GM18907 (cell line): Measurements from ENCODE around the gene TTLL11.
A peak's percentile ranks its signal among the peaks of the same experiment; 100 is the strongest.
"Not testable (repeated sequence)": the region's sequence is repeated elsewhere in the genome, so short reads cannot be mapped to it uniquely, and the experiment has no call there.

Experiments
- ATAC-seq: cut with Tn5 transposase; IDR thresholded peaks from one replicate; pipeline ENCODE4 v1.9.1; 2021; ENCODE audit warnings: mild to moderate bottlenecking, moderate library complexity; ENCODE audit not compliant: unreplicated experiment

TTLL11 gene

DNA sequence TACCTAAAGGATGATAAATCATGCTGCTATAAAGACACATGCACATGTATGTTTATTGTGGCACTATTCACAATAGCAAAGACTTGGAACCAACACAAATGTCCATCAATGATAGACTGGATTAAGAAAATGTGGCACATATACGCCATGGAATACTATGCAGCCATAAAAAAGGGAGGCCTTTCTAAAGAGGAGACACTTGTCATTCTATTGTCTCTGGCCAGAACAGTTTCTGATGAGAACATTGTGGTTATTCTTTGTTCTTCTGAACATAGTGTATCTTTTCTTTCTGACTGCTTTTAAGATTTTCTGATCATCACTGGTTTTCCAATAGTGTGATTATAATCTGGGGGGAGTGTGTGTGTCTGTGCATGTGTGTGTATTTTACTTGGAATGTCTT is 112.4 kb downstream of the TTLL11 start:
- ATAC-seq: not testable (repeated sequence)

DNA sequence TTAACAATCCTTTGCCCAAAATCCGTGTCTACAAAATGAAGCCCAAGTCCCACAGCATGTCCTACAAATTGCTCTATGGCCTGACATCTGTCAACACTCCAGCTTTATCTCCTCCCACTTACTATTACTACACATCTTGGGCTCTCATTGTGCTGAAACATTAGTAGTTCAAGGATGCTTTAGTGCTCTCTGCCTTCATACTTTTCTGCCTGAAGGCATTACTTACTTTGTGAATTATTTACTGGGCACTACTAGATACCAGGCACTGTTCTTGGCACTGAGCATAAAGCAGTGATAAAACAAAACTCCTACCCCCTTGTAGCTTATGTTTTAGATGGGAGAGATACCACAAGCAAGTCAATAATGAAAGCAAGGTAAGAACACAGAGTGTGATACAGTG is 113.4 kb downstream of the TTLL11 start:
- no peak for ATAC-seq

DNA sequence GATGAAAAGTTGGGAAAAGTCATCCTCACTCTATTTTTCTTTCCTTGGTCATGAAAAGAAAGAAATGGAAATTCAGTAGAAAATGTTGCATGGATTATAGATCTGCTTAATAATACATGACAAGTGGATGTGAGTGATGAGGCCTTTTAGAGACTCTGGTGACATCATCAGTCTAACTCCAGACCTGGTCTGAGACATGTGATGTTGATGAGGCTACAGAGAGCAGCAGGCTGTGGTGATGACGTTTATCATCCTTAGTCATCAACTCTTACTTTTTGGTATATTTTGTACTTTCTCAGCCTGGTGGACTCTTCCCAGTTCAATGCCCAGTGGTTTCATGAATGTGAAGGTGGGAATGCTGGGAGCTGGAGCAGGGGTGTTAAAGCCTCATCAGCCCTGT is 116.4 kb downstream of the TTLL11 start:
- ATAC-seq: no peak

DNA sequence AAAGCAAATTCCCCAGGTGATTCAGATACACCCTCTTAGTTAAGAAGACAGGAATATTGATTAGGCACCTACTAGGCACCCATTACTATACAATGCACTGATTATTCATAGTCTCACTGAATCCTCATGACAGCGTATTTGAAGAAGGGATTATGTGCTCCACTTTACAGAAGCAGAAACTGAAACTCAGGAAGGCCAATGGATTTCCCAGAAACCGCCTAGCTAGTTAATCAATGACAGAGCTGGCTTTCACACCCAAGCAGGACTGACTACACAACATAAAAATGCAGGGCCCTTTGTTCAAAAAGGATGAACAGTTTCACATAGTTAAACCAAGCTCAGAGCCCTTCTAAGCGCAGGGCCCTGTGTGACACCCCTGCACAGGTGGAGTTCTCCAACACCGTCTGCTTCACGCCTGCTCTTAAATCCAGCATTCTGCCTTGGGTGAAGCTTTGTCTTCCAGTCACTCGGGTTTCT is 117.3 kb downstream of the TTLL11 start:
- no peak for ATAC-seq

DNA sequence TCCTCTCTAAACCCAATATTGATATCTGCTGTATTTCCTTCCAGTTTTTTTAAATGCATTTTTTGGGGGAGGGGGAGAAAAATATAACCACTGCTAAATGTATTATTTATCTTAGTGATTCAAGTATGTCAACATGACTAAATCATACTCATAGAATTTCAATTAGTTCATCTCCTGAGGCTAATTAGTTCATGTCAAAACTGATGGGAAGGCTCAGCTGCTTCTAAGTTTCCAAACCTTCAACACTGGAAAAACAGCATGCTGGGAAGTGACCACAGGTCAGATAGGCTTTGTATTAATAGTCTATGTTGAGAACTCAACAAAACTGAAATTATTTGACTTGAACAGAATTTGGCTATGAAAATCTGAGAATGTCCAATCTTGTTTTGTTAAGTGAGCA is 118.7 kb downstream of the TTLL11 start:
- ATAC-seq: no peak

DNA sequence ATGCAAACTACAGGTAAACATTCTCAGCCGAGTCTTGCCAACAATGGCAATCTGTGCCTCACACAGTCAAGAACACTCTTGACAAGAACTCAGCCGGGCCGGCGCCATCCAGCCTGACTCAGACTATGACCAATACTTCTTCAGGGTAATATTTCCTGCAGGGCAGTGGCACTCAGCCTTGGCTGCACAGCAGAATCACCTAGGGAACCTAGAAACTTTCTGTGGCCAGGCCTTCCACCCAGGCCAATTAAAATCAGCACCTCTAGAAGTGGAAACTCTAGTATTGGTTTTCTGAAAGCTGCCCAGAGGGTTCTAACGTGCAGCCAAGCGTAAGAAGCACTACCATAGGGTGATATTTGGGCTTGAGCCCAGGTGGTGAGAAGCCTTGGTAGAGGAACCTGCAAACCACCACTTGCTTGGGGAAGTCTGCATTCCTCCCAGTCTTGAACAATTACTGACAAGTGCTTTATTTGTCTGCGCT is 120.6 kb downstream of the TTLL11 start:
- peak; percentile 90 for ATAC-seq

DNA sequence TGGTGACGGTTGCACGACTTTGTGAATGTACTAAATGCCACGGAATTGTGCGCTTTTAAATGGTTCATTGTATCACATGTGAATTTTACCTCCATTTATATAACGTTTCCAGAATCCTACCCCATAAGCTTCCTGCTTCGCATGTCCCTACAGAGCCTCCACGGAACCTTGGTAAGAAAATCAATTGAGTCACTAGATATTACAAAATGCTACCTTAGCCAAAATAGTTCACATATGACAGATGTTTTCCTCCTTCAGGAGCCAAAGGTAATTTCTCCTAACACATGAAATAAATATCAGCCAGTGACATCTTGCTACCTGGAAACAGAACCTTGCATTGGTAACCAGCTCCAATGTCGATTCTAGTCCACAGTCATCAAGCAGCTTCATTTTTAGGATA is 125.1 kb downstream of the TTLL11 start:
- ATAC-seq: no peak

DNA sequence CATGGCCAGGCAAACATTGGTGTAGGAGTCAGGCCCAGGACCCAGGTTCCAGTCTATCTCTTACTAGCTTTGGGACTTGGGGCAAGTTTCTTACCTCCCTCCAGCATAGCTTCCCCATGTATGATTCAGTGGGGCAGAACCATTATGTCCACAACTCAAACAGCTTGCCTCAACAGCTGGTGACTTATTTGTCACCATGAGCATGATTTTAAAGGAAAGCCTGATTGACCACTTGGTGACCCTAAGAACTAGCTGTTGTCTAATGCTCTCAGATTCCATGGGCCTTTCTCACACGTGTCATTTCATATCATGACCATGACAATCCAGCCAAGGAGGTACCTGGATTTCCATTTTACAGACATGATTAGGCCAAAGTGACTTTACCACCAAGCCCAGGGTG is 126.4 kb downstream of the TTLL11 start:
- ATAC-seq: no peak

DNA sequence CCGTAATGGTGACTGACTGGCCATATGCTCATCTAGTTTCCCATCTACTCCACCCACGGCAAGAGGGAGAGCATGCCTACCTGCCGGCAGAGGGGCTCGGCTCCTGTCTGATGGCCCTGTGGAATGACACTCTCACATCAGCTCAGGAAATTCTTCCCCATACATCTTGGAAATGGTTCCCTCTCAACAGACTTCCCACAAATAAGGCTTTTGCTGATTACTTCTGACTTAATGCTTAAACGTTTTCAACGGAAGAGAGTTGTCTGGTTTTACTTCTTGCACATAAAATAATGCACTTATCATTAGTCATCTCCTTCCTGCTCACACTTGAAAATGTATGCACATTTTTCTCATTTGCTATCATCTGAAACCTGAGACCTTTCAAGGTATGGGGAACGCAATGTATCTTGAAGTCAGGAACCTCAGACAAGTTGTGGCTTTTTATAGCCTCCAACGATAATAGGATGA is 129.5 kb downstream of the TTLL11 start:
- no peak for ATAC-seq

DNA sequence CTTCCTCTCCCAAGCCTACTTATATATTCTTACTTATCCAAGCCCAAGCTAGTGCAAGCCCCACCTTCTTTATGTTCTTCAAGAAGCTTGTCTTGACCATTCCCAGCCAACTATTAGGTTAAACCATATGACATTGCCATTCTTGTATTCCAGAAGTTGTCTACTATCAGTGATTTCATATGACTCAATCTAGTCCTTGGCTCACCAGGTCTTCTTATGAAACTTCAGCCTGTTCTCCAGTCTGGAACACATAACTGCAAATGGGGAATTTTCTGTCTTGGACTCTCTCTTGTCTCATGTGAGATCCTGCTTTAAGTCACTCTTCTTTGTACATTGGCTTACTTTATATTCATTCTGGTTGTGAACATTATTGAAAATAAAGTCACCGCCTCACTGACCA is 130.7 kb downstream of the TTLL11 start:
- ATAC-seq: no peak

DNA sequence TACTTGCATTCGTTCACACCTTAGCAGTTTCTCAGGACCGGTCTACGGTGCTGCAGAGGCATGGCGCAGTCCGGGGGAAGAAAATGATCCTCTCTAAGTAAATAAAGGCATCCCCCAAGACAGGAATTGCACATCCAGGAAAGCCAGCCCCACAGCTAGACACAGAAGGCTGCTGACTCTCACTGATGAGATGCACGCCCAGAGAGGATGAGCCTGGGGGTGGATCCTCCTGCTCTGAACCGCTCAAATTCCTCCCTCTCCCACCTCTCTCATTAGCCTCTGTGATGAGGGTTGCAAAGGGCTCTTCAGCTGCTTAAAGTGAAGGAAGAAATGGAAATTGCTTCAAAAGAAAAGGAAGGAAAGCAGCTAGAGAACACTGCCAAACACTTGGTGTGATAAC is 132.4 kb downstream of the TTLL11 start:
- ATAC-seq: no peak

DNA sequence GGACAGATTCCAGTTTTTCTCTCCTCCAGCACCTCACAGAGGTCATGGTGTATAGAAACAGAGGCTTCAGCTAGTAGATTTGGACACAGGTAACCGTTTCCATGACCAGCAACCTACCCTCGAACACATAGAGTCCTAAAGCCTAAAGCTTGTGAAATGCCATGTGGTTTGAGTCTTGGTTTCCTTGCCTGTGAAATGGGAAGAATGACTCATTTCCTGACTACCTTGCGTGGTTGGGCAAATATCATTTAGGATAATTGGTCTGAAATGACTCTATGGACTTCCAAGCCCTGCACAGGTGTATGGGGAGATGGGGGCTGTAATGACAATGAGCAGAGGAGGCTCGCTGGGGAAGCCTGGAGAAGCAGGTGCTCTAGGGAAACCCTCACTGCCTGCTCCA is 134.6 kb downstream of the TTLL11 start:
- no peak for ATAC-seq

DNA sequence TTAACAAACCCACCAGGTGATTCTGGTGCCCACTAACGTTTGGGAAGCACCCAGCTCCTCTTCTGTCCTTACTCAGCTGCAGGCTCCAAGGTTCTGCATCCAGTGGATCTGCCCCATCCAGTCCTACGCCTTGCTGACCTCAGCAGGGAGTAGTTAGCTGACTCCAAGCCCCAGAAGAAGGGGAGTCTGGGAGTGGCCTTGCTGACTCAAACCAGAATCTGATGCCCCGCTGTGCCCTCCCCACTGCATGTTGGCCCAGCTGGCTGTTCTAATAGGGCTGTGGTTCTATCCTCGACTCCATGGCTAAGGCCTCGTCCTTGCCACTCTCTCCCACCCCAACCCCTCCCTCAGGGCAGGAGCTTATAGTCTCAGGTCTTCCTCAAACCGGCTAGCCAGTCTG is 136.3 kb downstream of the TTLL11 start:
- ATAC-seq: no peak

DNA sequence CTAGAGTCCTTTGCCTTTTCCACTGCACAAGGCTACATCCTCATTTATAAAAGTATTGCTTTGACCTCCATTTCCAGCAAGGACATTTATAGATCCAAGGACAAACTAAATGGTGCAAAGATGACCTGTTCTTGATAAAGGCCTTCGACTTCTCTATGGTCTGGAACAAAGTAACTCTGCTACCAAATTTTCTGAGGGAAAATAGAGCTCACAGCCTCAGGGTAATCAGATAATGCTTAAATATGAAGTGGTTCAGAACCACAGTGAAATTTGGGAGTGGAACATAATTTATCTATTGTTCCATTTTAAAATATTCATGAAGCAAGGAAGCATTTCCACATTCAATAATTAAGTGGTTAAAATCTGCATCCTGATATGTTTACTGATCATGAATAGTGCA is 137.5 kb downstream of the TTLL11 start:
- ATAC-seq: no peak

DNA sequence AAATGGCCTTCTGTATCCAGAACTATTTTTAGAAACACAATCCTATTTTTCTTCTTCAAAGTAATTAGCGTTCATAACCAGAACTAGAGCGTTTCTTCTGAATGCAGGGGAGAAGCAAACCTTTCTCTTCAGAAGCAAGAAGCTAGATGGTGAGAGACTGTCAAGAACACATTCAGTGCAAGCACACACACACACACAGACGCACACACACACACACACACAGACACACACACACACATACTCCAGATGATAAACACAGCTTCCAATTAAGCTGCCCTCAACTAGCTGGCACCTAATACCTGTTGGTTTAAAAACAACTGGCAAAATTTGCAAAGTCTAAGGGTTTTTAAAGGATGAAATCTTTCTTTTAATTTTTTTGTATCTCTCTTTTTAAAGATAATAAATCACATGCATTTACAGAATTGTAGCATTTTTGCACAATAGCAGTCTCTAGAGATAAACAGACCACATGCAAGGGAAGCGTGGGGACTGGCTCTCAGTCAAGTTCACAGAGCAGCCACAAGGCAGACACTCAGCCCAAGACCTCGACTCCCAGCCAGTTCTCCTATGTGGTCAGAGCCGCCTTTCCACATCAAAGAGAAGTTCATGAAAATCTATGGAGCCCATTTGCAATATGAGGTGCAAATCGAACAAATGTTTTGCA is 138.5 kb downstream of the TTLL11 start:
- ATAC-seq: no peak

DNA sequence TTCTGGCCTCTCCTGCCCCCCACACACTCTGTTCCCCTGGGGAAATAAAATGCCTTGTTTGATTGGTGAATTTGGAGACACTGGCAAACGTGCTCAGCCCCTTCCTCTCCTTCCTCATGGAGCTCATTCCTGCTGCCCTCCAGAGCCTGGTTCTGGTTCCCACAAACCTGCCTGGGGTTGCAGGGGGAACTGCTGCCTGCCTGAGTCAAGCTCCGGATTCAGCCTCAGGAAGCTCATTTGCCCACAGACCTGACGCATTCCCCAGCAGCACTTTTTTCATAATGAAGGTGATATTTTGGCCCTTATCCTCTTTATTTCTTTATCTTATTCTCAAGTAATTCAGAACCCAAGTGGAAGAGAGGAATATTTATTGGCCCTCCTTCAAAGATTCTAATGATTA is 140.5 kb downstream of the TTLL11 start:
- no peak for ATAC-seq

DNA sequence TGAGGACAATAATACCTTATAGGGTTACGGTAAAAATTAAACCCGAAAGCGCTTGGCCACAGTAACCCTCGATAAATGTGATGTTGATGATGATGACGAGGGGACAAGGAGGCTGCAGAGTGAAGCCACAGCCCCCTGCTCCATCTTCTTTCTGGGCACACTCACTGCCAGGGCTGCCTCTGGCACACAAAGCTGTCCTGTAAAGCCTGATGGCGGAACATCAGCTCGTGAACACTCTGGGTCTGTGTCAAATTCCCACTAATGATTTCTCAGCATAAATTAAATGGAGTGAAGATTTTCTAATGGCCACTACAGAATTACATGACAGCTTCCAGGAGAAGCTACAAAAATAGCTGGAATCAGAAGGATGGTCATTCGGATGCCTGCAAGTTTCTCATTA is 142.2 kb downstream of the TTLL11 start:
- no peak for ATAC-seq

DNA sequence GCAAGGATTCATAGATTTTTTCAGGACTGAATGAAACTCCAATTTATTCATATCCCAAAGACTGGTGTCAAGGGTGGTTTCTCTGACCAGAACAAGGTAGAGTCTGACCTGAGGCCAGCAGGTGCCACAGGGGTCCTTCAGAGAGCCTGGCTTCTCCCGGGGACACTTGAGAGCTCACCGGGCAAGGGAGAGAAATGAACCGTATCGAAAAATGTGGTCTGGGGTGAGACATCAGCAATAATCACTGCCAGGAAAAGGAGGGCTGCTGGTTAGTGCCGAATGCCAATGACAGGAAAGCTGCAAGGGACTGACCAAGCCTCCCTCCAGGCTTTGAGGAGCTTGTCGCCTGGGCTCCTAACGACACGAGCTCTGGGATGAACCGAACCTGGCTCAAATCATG is 142.7 kb downstream of the TTLL11 start:
- no peak for ATAC-seq

DNA sequence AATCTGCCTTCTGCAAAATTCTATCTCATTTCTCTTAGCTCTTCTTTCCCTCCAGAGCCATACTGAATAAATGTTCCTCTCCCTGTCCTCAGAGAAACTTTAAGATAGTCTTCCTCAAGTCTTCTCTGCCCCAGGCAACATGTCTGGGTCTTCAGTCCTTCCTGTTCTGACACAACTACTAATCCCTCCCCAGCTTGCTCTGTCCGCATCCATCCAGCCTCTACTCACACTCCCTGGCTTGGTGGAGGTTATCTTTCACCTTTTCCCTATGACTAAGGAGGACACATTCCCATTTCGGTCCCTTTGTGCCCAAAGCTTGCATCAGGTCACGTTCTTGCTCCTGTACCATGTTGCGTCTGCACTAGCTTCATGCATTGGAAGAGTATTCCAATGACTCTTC is 143.3 kb downstream of the TTLL11 start:
- no peak for ATAC-seq

DNA sequence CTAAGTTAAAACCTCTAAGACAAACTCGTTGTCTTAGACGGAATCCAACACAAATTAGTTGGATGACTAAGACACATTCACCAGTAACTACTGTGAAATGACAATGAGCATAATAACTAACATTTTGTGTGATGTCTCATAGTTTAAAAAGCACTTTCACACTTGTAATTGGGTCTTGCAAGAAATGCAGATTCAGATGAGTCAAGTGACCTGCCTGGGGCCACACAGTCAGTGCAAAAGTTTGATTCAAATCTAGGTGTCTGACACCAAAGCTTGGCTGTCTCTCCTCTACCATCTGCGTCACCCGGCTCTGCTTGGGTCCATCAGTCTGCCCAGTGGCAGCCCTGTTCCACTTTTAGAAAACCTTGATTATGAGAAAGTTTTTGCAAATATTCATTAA is 143.7 kb downstream of the TTLL11 start:
- no peak for ATAC-seq

DNA sequence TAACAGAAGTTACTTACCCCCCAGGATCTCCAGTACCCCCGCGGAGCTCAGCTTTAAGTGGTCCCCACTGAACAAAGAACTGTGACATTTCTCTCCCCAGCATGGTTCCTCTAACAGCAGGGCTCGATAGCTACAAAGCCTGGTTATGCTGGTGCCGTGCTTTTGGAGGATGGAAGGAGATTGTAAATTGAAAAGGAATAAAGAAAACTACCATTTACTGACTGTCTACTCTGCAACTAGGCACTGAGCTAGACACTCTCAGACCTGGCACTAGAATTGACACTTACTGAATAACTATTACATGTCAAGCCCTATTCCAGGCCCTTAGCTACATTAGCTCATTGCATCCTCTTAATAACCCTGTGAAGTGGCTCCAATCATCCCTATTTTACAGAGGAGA is 145.3 kb downstream of the TTLL11 start:
- ATAC-seq: no peak

DNA sequence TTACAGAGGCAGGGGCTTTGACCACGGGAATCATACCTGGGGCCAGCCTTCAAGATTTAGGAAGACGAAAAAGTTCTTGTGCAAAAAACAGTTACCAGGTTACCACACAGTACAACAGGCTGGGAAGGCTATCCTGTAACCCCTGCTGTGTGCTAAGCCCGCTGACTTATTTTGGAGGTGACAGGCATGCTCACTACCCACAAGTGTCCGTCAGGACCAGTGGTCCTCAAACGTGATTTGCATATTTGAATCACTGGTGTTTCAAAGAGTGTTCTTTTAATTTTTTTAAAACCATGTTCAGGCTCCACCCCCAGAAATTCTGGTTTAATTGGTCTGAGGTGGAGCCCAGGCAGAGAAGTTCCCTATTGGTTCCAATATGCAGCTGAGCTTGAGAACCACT is 146.6 kb downstream of the TTLL11 start:
- no peak for ATAC-seq

DNA sequence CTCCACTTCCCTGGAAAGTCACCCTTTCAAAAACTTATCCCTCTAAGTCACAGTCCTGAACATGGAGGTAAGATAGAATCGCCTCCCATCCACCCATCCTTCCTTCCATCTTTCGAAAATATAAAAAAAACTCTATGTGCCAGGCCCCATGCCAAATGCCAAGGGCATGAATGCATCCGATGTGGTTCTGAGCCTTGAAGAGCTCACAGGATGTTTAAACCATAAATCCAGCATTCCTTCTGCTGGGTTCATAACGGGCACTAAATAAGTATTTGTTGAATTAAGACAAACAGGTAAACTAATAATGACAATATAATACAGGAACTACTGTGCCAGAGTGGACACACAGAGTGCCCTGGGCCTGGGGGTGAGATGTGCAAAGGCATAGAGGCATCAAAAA is 147.3 kb downstream of the TTLL11 start:
- ATAC-seq: no peak
